OCI-M1 (cell line): ENCODE data around the gene TUBA1A.
"Not testable (repeated sequence)": the region's sequence is repeated elsewhere in the genome, so short reads cannot be mapped to it uniquely, and the experiment has no call there.

Experiments used
- DNase-seq: peaks from one replicate; lab custom pipeline; 2025; lab: John Stamatoyannopoulos, UW

Gene TUBA1A

DNA sequence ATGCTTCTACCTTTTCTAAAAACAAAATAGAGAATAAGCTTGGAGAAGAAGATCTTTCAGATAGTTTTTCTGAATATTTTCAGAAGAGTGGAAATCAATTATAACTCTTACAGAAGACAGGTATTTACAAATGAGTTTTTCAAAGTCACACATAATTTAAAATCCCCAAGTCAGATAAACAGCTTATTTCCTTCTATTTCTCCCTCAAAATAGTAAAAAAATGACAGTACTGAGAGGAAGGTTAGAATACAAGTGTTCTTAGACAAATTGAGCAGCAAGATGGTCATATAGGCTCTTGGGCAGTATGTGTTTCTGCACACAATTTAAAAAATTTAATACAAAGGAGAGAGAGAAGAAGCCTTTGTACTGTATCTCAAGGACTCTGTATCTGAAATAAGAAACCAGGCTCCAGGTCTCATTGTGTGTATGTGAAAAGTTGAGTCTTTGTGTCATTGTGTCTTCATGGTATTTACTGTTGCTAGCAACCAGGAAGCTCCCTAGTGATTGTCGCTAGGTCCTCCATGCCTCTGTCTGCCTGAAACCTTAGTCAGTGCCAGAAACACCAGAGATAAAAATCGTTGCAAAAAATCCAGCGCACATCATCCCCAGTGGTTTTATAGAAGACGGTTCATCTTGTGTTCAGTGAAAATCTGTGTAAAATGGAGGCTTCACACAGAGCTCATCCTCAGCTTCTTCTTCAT, 12.9 kb upstream of the TUBA1A start:
- peak; percentile 56 for DNase-seq

DNA sequence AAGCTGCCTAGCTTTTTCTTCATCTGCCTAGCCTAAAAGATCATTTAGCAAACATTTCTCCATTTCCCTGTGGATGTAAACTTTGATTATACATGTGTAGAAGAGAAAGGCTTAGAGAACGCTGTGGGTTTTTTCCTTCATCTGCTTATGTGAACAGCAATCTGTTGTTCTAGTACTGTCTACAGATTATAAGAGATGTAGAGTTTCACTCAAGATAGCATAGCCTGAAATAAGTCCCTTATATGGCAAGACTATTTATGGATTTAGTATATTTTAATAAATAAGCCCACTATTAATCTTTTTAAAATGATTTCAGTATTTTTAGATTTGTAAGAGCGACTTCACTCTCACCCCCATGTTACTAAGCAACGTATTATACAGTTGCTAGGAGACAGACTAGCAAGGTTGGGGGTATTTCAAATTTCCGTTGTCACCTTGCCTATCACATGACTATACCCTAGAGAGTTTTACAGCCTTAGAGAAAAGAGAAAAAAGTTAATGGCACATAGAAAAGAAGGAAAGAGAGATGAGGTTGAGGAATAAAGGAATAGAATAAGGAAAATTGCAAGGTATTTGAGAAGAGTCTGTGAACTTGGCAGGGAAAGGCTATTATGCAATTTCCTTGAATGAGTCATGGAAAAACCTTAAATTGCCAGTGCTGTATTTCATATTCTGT, 12.2 kb upstream of the TUBA1A start:
- peak; percentile 88 for DNase-seq

- DNase-seq = no peak
Measured at GRCh38 chr12:49198431-49199155, 9.7 kb upstream of the TUBA1A start.

DNA sequence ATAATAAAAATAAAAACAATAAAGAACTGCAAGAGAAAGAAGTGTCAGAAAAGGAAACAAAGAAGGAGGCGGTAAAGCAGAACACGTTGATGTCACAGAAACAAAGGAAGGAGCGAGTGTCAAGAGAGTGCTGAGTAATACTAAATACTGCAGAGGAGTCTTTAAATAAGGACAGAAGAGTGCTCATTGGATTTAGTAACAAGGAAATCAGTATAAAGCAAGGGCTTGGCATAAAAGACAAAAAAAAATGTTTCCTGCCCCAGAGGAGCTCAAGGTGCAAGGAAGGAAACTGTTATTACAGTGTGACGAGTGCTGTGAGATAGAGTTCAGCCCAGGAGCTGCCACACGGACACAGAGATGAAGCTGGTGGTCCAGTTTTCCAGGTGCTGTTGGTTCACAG, 8.4 kb upstream of the TUBA1A start:
- no peak for DNase-seq

- peak; percentile 60 for DNase-seq
Measured at GRCh38 chr12:49195736-49196135, 6.9 kb upstream of the TUBA1A start.

- DNase-seq = not testable (repeated sequence)
Measured at GRCh38 chr12:49193746-49194145, 4.9 kb upstream of the TUBA1A start.

GRCh38 chr12:49191498-49191897, 2.6 kb upstream of the TUBA1A start:
- DNase-seq = not testable (repeated sequence)

GRCh38 chr12:49190974-49191373, 2.1 kb upstream of the TUBA1A start:
- no peak for DNase-seq

DNA sequence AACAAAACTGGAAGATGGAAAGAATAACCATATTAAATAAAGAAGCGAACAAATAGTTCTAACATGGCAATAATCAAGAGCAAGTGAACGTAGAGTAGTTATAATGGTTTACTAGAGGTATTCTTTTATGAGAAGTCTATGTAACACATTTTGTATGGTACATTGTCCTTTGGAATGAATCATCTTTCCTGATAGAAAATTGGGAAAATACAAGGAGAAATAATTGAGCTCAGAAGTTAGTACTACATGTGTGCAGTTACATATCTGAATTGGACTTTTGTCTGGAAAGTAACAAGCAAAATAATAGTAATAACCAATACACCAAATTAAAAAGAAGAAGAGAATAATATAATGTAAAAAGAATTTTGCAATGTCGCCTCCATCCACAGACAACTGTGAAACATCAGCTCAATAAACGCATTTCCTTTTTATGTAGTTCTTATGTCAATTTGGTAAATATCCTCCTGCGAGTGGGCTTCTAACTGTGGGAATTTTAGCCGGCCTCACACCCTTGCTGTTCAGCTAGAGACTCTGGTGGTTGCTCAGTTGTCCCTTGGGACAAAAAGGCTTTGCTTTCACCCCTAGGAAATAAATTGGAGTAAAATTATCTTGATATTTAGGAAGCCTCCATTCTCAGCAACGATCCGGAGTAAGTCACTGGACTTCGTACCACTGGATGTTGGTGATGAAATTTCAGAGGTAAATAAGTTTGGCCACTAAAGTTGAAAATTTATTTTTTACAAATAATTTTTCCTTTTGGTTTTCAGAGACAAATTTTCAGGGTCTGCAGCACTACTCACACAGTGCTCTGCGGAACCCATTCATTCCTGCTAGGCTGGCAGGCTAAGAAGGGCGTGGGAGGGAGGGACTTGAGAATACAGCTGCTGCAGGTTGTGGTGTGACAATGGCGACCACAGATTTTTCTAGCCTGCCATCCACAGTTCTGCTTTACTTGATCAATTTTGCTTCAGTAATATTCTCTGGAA, 1.1 kb upstream of the TUBA1A start:
- no peak for DNase-seq

GRCh38 chr12:49188201-49188915, 522 bp downstream of the TUBA1A start:
- peak; percentile 77 for DNase-seq

DNA sequence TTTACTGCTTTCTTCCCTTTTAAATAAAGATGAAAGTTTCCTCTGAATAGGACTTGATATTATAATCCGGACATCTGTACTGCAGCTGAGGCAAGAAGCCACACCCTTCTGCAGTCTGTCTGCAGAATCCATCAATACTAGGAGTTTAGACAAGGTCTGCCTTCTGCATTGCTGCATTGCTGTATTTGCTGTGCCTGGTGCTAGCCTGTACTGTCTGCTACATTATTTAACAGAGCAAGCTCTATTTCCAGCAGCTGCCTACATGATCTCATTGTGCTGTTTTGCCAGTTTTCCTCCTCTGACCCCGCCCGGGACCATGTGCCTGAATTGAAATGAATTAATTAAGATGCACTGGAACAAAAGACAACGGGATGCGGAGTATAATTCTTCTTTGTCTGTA, 1.7 kb downstream of the TUBA1A start:
- DNase-seq = no peak

DNA sequence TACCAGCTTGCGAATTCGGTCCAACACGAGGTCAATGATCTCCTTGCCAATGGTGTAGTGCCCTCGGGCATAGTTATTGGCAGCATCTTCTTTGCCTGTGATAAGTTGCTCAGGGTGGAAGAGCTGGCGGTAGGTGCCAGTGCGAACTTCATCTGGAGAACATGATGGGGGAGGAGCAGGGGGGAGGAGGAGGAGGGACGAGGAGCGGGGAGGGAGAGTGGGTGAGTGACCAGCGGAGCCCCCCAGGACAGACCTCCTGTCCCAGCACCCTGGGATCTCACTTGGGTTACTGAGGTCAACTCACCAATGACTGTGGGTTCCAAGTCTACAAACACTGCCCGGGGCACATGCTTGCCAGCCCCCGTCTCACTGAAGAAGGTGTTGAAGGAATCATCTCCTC, 2.6 kb downstream of the TUBA1A start:
- not testable (repeated sequence) for DNase-seq

DNA sequence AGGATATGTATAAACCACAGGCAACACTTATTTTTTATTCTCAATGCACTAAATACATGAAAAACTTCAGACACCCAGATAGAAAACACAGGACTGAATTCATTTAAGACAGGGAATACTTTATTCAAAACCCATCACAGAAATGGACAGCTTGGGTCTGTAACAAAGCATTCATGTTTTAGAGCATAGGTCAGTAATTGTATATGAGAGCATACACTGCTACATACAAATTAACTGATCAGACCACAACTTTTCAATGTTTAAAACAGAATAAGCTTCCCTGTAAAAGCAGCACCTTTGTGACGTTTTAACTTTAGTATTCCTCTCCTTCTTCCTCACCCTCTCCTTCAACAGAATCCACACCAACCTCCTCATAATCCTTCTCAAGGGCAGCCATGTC, 4.2 kb downstream of the TUBA1A start:
- not testable (repeated sequence) for DNase-seq

DNA sequence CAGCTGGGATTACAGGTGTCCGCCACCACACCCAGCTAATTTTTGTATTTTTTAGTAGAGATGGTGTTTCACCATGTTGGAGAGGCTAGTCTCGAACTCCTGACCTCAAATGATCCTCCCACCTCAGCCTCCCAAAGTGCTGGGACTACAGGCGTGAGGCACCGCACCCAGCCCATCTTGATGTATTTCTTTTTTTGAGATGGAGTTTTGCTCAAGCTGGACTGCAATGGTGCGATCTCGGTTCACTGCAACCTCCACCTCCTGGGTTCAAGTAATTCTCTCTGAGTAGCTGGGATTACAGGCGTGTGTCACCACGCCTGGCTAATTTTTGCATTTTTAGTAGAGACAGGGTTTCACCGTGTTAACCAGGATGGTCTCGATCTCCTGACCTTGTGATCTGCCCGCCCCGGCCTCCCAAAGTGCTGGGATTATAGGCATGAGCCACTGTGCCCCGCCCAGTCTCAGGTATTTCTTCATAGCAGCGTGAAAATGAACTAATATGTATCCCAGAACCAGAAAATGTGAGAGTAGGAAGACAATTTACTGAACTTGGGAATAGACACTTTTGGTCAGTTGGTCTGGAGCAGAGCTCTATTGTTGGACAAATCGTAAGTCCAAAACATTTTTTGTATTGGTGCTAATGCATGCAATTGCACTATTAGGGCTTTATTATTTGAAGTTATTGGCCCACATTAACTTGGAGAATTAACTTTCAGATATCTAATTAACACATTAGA, 5.5 kb downstream of the TUBA1A start:
- DNase-seq = not testable (repeated sequence)

GRCh38 chr12:49174218-49174617, 14.7 kb downstream of the TUBA1A start:
- DNase-seq = no peak

DNA sequence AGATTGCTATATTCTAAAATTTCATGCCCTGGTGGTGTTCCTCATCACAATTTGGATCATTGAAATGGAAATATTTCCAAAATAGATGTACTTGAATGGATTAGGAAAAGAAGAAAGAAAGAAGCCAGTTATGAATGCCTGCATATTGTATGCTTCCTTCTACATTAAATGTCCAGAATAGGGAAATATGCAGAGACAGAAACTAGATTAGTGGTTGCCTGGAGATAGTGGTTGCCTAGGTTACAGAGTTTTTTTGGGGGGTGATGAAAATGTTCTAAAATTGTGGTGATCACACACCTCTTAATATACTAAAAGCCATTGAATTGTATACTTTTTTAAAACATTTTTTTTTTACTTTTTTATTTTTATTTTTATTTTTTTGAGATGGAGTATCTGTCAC, 18.0 kb downstream of the TUBA1A start:
- DNase-seq = peak; percentile 8

GRCh38 chr12:49165114-49165513, 23.8 kb downstream of the TUBA1A start:
- DNase-seq = no peak

- DNase-seq = not testable (repeated sequence)
Measured at GRCh38 chr12:49161901-49162300, 27.0 kb downstream of the TUBA1A start.

- DNase-seq = peak; percentile 70
Measured at GRCh38 chr12:49161092-49161795, 27.6 kb downstream of the TUBA1A start.

DNA sequence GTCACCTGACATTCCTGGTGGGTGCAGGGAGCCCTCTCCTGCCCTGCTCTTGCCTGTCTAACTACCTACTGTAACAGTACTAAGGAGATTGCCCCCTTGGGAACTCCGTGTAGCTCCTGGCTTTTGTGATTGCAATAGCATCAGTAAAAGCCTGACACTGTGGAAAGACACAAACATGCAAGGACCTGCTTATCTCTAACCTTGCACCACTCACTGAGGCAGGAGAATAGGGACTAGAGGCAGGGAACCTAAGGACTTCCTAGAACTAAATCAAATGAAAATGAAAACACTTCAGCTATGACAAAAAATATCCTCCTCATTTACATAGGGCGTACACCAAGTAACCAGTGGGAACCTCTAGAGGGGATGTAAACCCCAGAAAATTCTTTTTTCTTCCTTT, 28.5 kb downstream of the TUBA1A start:
- peak; percentile 51 for DNase-seq
